Measurements from ENCODE around the gene ZFR2. TPM values are rescaled to one million over a fixed set of nuclear protein-coding genes. Genes with fewer than 3 reads are reported as not detected.
"Not testable (repeated sequence)": the region's sequence is repeated elsewhere in the genome, so short reads cannot be mapped to it uniquely, and the experiment has no call there.

Gene ZFR2
- total RNA-seq, 1 experiment from 2014 or later, result not detected

- no peak for DNase-seq
- no peaks in the 10 kb centered on the region for H3K4me1 ChIP-seq
- no peaks in the 10 kb centered on the region for H3K36me3 ChIP-seq
- H3K27me3 ChIP-seq, result no peaks in the 10 kb centered on the region
- no peaks in the 10 kb centered on the region for H3K9me3 ChIP-seq (replicated peaks)
- no peak overlapping the region for H3K4me3 ChIP-seq
- H3K27ac ChIP-seq, result no peak overlapping the region
Observed at GRCh38 chr19:3890591-3890990, 21.8 kb upstream of the ZFR2 start.

- no peak overlapping the region for H3K27ac ChIP-seq
- no peaks in the 10 kb centered on the region for H3K27me3 ChIP-seq
- H3K36me3 ChIP-seq, result no peaks in the 10 kb centered on the region
- DNase-seq, result no peak
- H3K4me1 ChIP-seq, result no peaks in the 10 kb centered on the region
- H3K4me3 ChIP-seq, result no peak overlapping the region
- no peaks in the 10 kb centered on the region for H3K9me3 ChIP-seq (replicated peaks)
Observed at GRCh38 chr19:3882041-3882384, 13.2 kb upstream of the ZFR2 start.

- no peaks in the 10 kb centered on the region for H3K4me1 ChIP-seq
- H3K4me3 ChIP-seq, result no peak overlapping the region
- no peaks in the 10 kb centered on the region for H3K36me3 ChIP-seq
- H3K27ac ChIP-seq, result no peak overlapping the region
- H3K9me3 ChIP-seq (replicated peaks), result no peaks in the 10 kb centered on the region
- no peaks in the 10 kb centered on the region for H3K27me3 ChIP-seq
- no peak for DNase-seq
Observed at GRCh38 chr19:3881272-3882040, 12.6 kb upstream of the ZFR2 start.

- no peaks in the 10 kb centered on the region for H3K9me3 ChIP-seq (replicated peaks)
- H3K27me3 ChIP-seq, result no peaks in the 10 kb centered on the region
- no peak for DNase-seq
- H3K27ac ChIP-seq, result no peak within 1 kb of the TSS
- H3K4me3 ChIP-seq, result no peak within 1 kb of the TSS
- H3K36me3 ChIP-seq, result no peaks in the 10 kb centered on the region
- H3K4me1 ChIP-seq, result no peaks in the 10 kb centered on the region
Observed at GRCh38 chr19:3880471-3881271, 11.8 kb upstream of the ZFR2 start, which contains the start of gene ATCAY. Gene ATCAY, plus strand, starts transcription at chr19:3880685. Its CDS starts 5,083 bp downstream, at chr19:3885768.

- no peaks in the 10 kb centered on the region for H3K36me3 ChIP-seq
- no peaks in the 10 kb centered on the region for H3K9me3 ChIP-seq (replicated peaks)
- no peak for DNase-seq
- H3K4me1 ChIP-seq, result no peaks in the 10 kb centered on the region
- no peak overlapping the region for H3K4me3 ChIP-seq
- H3K27me3 ChIP-seq, result no peaks in the 10 kb centered on the region
- H3K27ac ChIP-seq, result no peak overlapping the region
Observed at GRCh38 chr19:3879656-3880055, 10.8 kb upstream of the ZFR2 start.

- not testable (repeated sequence) for H3K9me3 ChIP-seq (replicated peaks); H3K36me3 ChIP-seq; H3K27me3 ChIP-seq; H3K4me3 ChIP-seq; H3K27ac ChIP-seq; H3K4me1 ChIP-seq; DNase-seq
Observed at GRCh38 chr19:3874695-3875094, 5.9 kb upstream of the ZFR2 start.

GRCh38 chr19:3873151-3873550 lies 4.3 kb upstream of the ZFR2 start:
- no peak for DNase-seq
- Histone ChIP-seq H3K9me3 (replicated peaks) (no peaks in the 10 kb centered on the region), H3K36me3 (no peaks in the 10 kb centered on the region), H3K27ac (no peak overlapping the region), H3K4me1 (no peaks in the 10 kb centered on the region), H3K4me3 (no peak overlapping the region), H3K27me3 (no peaks in the 10 kb centered on the region)

GRCh38 chr19:3867971-3868769 lies 668 bp downstream of the ZFR2 start:
- no peak for DNase-seq
- no peak overlapping the region for H3K4me3 ChIP-seq
- H3K9me3 ChIP-seq (replicated peaks), result no peaks in the 10 kb centered on the region
- H3K36me3 ChIP-seq, result no peaks in the 10 kb centered on the region
- no peak overlapping the region for H3K27ac ChIP-seq
- H3K4me1 ChIP-seq, result no peaks in the 10 kb centered on the region
- no peaks in the 10 kb centered on the region for H3K27me3 ChIP-seq

- Histone ChIP-seq H3K4me1 (no peaks in the 10 kb centered on the region), H3K9me3 (replicated peaks) (no peaks in the 10 kb centered on the region), H3K27ac (no peak overlapping the region), H3K36me3 (no peaks in the 10 kb centered on the region), H3K27me3 (no peaks in the 10 kb centered on the region; the same call in 1 of the 2 replicates), H3K4me3 (no peak overlapping the region)
- no peak for DNase-seq
Observed at GRCh38 chr19:3866910-3867638, 1.8 kb downstream of the ZFR2 start.

GRCh38 chr19:3863648-3864047 lies 5.2 kb downstream of the ZFR2 start:
- DNase-seq, result no peak
- H3K4me3 ChIP-seq, result no peak overlapping the region
- H3K27me3 ChIP-seq, result no peaks in the 10 kb centered on the region; the same call in 1 of the 2 replicates
- no peaks in the 10 kb centered on the region for H3K9me3 ChIP-seq (replicated peaks)
- no peak overlapping the region for H3K27ac ChIP-seq
- H3K36me3 ChIP-seq, result no peaks in the 10 kb centered on the region
- no peaks in the 10 kb centered on the region for H3K4me1 ChIP-seq

GRCh38 chr19:3862826-3863500 lies 5.9 kb downstream of the ZFR2 start:
- Histone ChIP-seq H3K27me3 (no peaks in the 10 kb centered on the region; the same call in 1 of the 2 replicates), H3K4me3 (no peak overlapping the region)
- DNase-seq, result no peak

GRCh38 chr19:3860499-3860898 lies 8.3 kb downstream of the ZFR2 start:
- Histone ChIP-seq H3K36me3 (no peaks in the 10 kb centered on the region), H3K27me3 (no peaks in the 10 kb centered on the region; the same call in 1 of the 2 replicates), H3K27ac (no peak overlapping the region), H3K9me3 (replicated peaks) (no peaks in the 10 kb centered on the region), H3K4me1 (no peaks in the 10 kb centered on the region), H3K4me3 (no peak overlapping the region)
- DNase-seq, result no peak

More at GRCh38 chr19:3862826-3863500, 5.9 kb downstream of the ZFR2 start:
- no peaks in the 10 kb centered on the region for H3K36me3 ChIP-seq
- no peak overlapping the region for H3K27ac ChIP-seq
- no peaks in the 10 kb centered on the region for H3K9me3 ChIP-seq (replicated peaks)
- H3K4me1 ChIP-seq, result no peaks in the 10 kb centered on the region

GRCh38 chr19:3857449-3858003 lies 11.3 kb downstream of the ZFR2 start:
- H3K4me1 ChIP-seq, result no peaks in the 10 kb centered on the region; the same call in 1 of the 2 replicates
- H3K4me3 ChIP-seq, result no peak overlapping the region
- H3K27me3 ChIP-seq, result no peaks in the 10 kb centered on the region; the same call in 1 of the 2 replicates
- H3K9me3 ChIP-seq (replicated peaks), result no peaks in the 10 kb centered on the region
- no peak overlapping the region for H3K27ac ChIP-seq
- H3K36me3 ChIP-seq, result no peaks in the 10 kb centered on the region
- peak; percentile 60 to 62 for DNase-seq
